Choroid plexus epithelial cell (primary cell): ENCODE results near the gene ZMIZ1.

Experiments used
- DNase-seq: peaks from one replicate; pipeline ENCODE4 v3.0.0-alpha.2; 2010; ENCODE audit warnings: low read depth
- H3K4me3 ChIP-seq: 2 replicates; pipeline ENCODE4 v1.5.1; 2011; ENCODE audit warnings: low read depth, mild to moderate bottlenecking, control low read depth, low read length, moderate library complexity
- CTCF ChIP-seq: conservative IDR thresholded peaks from 2 replicates; pipeline ENCODE4 v1.5.1; 2011; ENCODE audit warnings: low read depth, mild to moderate bottlenecking, control low read depth, inconsistent platforms, low read length, moderate library complexity

ZMIZ1 gene

GRCh38 chr10:79192677-79193003, 123.9 kb downstream of the ZMIZ1 start:
- no peak for TF ChIP-seq CTCF
- no peak overlapping the region for H3K4me3 ChIP-seq
- peak; percentile 36 for DNase-seq

- no peak overlapping the region for H3K4me3 ChIP-seq
- no peak for DNase-seq
- no peak for TF ChIP-seq CTCF
Measured at GRCh38 chr10:79193694-79194382, 125.1 kb downstream of the ZMIZ1 start.

GRCh38 chr10:79195091-79195923, 126.5 kb downstream of the ZMIZ1 start:
- no peak overlapping the region for H3K4me3 ChIP-seq
- peak; percentile 90 for TF ChIP-seq CTCF

GRCh38 chr10:79196470-79197461, 128.0 kb downstream of the ZMIZ1 start:
- peak; percentile 64 for DNase-seq
- peak; percentile 85 for TF ChIP-seq CTCF
- no peak overlapping the region for H3K4me3 ChIP-seq

More at GRCh38 chr10:79195091-79195923, 126.5 kb downstream of the ZMIZ1 start:
- peak; percentile 89 for DNase-seq

GRCh38 chr10:79197558-79197957, 128.8 kb downstream of the ZMIZ1 start:
- no peak for DNase-seq
- TF ChIP-seq CTCF: no peak
- no peak overlapping the region for H3K4me3 ChIP-seq

GRCh38 chr10:79200346-79200745, 131.6 kb downstream of the ZMIZ1 start:
- no peak for TF ChIP-seq CTCF
- DNase-seq: no peak
- no peak overlapping the region for H3K4me3 ChIP-seq
